Body of pancreas (tissue), 4 donors: ENCODE results near the gene MACF1. TPM values are rescaled to one million over a fixed set of nuclear protein-coding genes. Genes with fewer than 3 reads are reported as not detected.

Source experiments
- ATAC-seq: fragments of 150-250 bp; one replicate; pipeline ENCODE4 v1.9.1; 2016
- DNase-seq, 4 donors: peaks; one replicate each; pipeline ENCODE4 v3.0.0-alpha.2; 2019
- H3K27ac ChIP-seq, 4 donors: fragments of 200-600 bp; sonication (generic); 1 replicate in 3 of 4; 2 replicates in 1 of 4; pipeline versions ENCODE4 v1.5.1 to v1.6.1; 2016 to 2019; ENCODE audit warnings: mild to moderate bottlenecking in 1 of 4, mixed read lengths in 1 of 4, moderate library complexity in 1 of 4
- H3K27me3 ChIP-seq, 2 donors: fragments of 200-600 bp; sonication (generic); one replicate each; pipeline ENCODE4 v1.6.0; 2016; ENCODE audit warnings: mild to moderate bottlenecking in 1 of 2
- H3K36me3 ChIP-seq, 2 donors: fragments of 200-600 bp; sonication (generic); replicated peaks in 1 of 2; 2 replicates each; pipeline ENCODE4 v1.5.1; 2016; ENCODE audit warnings: low read depth in 2 of 2; ENCODE audit not compliant: insufficient read depth in 1 of 2
- H3K4me1 ChIP-seq: fragments of 200-600 bp; sonication (generic); one replicate; pipeline ENCODE4 v1.6.0; 2016
- H3K4me3 ChIP-seq, 2 donors: fragments of 200-600 bp; sonication (generic); 1 replicate in 1 of 2; 2 replicates in 1 of 2; pipeline ENCODE4 v1.5.1; 2016 to 2019
- H3K9me3 ChIP-seq, 3 donors: fragments of 200-600 bp; sonication (generic); 1 replicate in 2 of 3; 2 replicates in 1 of 3; pipeline ENCODE4 v1.5.1; 2016
- CTCF ChIP-seq, 7 experiments: fragments of 450-650 bp in 4 of 7; fragments of 200-600 bp in 3 of 7; sonication (generic) in 3 of 7; IDR thresholded peaks; one replicate each; pipeline ENCODE4 v1.5.1; 2016 to 2019; ENCODE audit warnings: antibody characterized with exemption in 7 of 7
- POLR2A ChIP-seq, 3 donors: fragments of 450-650 bp; IDR thresholded peaks; one replicate each; pipeline ENCODE4 v1.6.1; 2016; ENCODE audit warnings: antibody characterized with exemption in 3 of 3, mild to moderate bottlenecking in 2 of 3
- WGBS, 2 donors: methylation state at CpG; one replicate each; pipeline ENCODE4 v1.1.5; 2017; 5-methylcytosine and 5-hydroxymethylcytosine counted together
- intact Hi-C: fragments of 100-400 bp; cut with DNase I; formaldehyde crosslinking; loops from one replicate; pipeline ENCODE4 v1.15.1; 2023
- total RNA-seq, 2 donors: library from RNA; depleted of rRNA; stranded (reverse); fragments of >200 nt; gene quantifications; one replicate each; pipeline ENCODE4 v1.1.0, GENCODE V29; 2016

MACF1 gene
- total RNA-seq, 2 donors from 2014 or later = 144 to 190 TPM

GRCh38 chr1:39409055-39409816 is 204.7 kb downstream of the MACF1 start:
- WGBS, 2 donors = 0% methylated on average over 17 to 26 of the region's 71 CpGs
- Histone ChIP-seq H3K4me1 (peaks cover 82% of the 10 kb centered on the region), H3K4me3 (peak overlapping the region; percentile 75 to 79), H3K9me3 (no peaks in the 10 kb centered on the region), H3K27me3 (no peaks in the 10 kb centered on the region), H3K36me3 (peaks cover 0 to 1% of the 10 kb centered on the region in 2 donors), H3K27ac (peak overlapping the region; percentile 86 to 95 (median 91))
- ATAC-seq = peak; percentile 31
- intact Hi-C loops = no loop called here
- peak; percentile 50 to 59 (median 54) for DNase-seq
- TF ChIP-seq POLR2A (IDR thresholded peaks at IDR 0.05) = peak; percentile 22 to 41 (median 26)
- peak in 1 of 7 experiments; percentile 5 for TF ChIP-seq CTCF (IDR thresholded peaks at IDR 0.05)

DNA sequence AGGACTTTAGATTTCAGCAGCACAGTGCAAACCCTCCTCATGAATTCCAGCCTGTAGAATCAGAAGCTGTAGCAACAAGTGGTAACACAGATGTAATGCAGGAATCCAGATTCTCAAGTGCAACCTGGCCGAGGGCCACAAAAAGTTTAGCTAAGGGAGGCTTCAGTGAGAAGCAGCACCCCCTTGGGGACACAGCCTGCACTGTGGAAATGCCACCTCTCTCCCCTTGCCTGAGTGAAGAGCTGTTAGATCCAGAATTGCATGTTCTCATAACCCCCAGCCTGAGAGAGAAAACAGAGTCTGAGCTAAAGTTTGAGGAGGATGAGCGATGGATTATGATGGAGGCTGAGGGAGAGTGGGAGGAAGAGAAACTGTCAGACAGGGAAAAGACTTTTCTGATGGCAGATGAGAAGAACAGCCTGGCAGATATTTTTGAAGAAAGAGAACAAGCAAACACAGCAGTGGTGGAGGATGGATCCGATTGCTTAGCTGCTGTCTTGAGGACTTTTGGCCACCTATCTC is 206.5 kb downstream of the MACF1 start:
- no peaks in the 10 kb centered on the region for H3K9me3 ChIP-seq
- H3K27ac ChIP-seq = peak overlapping the region in 1 of 4 donors; percentile 94
- H3K27me3 ChIP-seq = no peaks in the 10 kb centered on the region
- 12 to 22% methylated on average over 3 of the region's 3 CpGs for WGBS, 2 donors
- peak; percentile 25 for ATAC-seq
- TF ChIP-seq CTCF (IDR thresholded peaks at IDR 0.05) (peak; percentile 42 to 88 (median 81)), POLR2A (IDR thresholded peaks at IDR 0.05) (peak in 1 of 3 donors; percentile 24)
- intact Hi-C loops = no loop called here
- no peak overlapping the region for H3K4me3 ChIP-seq
- H3K36me3 ChIP-seq = peaks cover 0 to 1% of the 10 kb centered on the region in 2 donors
- peak; percentile 84 to 91 (median 88) for DNase-seq
- peaks cover 77% of the 10 kb centered on the region for H3K4me1 ChIP-seq

- DNase-seq (no peak), ATAC-seq (no peak)
- Histone ChIP-seq H3K27me3 (no peaks in the 10 kb centered on the region), H3K4me3 (no peak overlapping the region), H3K4me1 (peaks cover 70% of the 10 kb centered on the region), H3K9me3 (no peaks in the 10 kb centered on the region), H3K36me3 (peaks cover 0 to 1% of the 10 kb centered on the region in 2 donors), H3K27ac (no peak overlapping the region)
- TF ChIP-seq CTCF (IDR thresholded peaks at IDR 0.05) = no peak
- no peak for TF ChIP-seq POLR2A (IDR thresholded peaks at IDR 0.05)
- intact Hi-C loops = no loop called here
- WGBS, 2 donors = 11 to 23% methylated on average over 3 of the region's 3 CpGs
Observed at GRCh38 chr1:39411526-39412478, 207.3 kb downstream of the MACF1 start.

DNA sequence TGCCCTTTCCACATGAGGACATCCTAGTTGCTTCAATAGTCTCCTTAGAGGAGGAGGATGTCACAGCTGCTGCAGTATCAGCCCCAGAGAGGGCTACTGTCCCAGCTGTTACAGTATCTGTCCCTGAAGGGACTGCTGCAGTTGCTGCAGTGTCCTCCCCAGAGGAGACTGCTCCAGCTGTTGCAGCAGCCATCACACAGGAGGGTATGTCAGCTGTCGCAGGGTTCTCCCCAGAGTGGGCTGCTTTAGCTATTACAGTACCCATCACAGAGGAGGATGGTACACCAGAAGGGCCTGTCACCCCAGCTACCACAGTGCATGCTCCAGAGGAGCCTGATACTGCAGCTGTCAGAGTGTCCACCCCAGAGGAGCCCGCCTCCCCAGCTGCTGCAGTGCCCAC is 208.4 kb downstream of the MACF1 start:
- Histone ChIP-seq H3K9me3 (no peaks in the 10 kb centered on the region), H3K27ac (no peak overlapping the region), H3K4me1 (peaks cover 59% of the 10 kb centered on the region), H3K27me3 (no peaks in the 10 kb centered on the region), H3K4me3 (no peak overlapping the region), H3K36me3 (peaks cover 0 to 1% of the 10 kb centered on the region in 2 donors)
- WGBS, 2 donors = 93% methylated on average over 2 of the region's 2 CpGs; no CpG with 5 or more reads in 1 of the 2 donors
- DNase-seq (no peak), ATAC-seq (no peak)
- intact Hi-C loops = no loop called here
- TF ChIP-seq CTCF (IDR thresholded peaks at IDR 0.05) = no peak
- TF ChIP-seq POLR2A (IDR thresholded peaks at IDR 0.05) = no peak
